Measurements from ENCODE around the gene STRAP.

GRCh38 chr12:15892645-15893259 is 10.6 kb downstream of the STRAP start:
- no peak for TF ChIP-seq CTCF (conservative IDR thresholded peaks at IDR 0.05; ENCODE audit: low read depth, low read length)
- no peak for TF ChIP-seq USF2 (IDR thresholded peaks at IDR 0.05; ENCODE audit: low read depth, low read length)
- TF ChIP-seq POLR2A (IDR thresholded peaks at IDR 0.05; ENCODE audit: low read depth, low read length): no peak
- TF ChIP-seq MAFK (IDR thresholded peaks at IDR 0.05; ENCODE audit: low read depth, low read length): no peak
- no peak for TF ChIP-seq ELK1 (IDR thresholded peaks at IDR 0.05; ENCODE audit: borderline replicate concordance, low read depth, low read length)
- TF ChIP-seq CHD1 (IDR thresholded peaks at IDR 0.05; ENCODE audit: low read depth, low read length): no peak
- no peak for TF ChIP-seq NFE2L2 (IDR thresholded peaks at IDR 0.05; ENCODE audit: low read depth, low read length)
- TF ChIP-seq FOS (IDR thresholded peaks at IDR 0.05; ENCODE audit: low read depth, low read length): no peak
- no peak for TF ChIP-seq MXI1 (IDR thresholded peaks at IDR 0.05; ENCODE audit: borderline replicate concordance, low read depth, low read length)
- TF ChIP-seq MAZ (IDR thresholded peaks at IDR 0.05; ENCODE audit: borderline replicate concordance, low read depth, low read length): no peak
- no peak for TF ChIP-seq BHLHE40 (IDR thresholded peaks at IDR 0.05; ENCODE audit: low read depth, low read length)
- TF ChIP-seq RFX5 (IDR thresholded peaks at IDR 0.05; ENCODE audit: low read depth, low read length): no peak

All from IMR-90 (cell line).